Adipose tissue (tissue), 3 donors: ENCODE measurements around the gene PLCB4. TPM values are rescaled to one million over a fixed set of nuclear protein-coding genes. Genes with fewer than 3 reads are reported as not detected.
"Not testable (repeated sequence)": the region's sequence is repeated elsewhere in the genome, so short reads cannot be mapped to it uniquely, and the experiment has no call there.

Experiments
- H3K27ac ChIP-seq: one replicate; pipeline ENCODE4 v1.5.1; 2013; ENCODE audit warnings: low read depth, low read length
- WGBS, 3 donors: extraction: QIAGEN DNeasy Blood & Tissue Kit; methylation state at CpG; one replicate each; pipeline ENCODE4 v1.1.7; 2013; 5-methylcytosine and 5-hydroxymethylcytosine counted together
- polyA plus RNA-seq, 3 donors: library from polyadenylated mRNA; stranded (reverse); fragments of 200-250 nt; gene quantifications; one replicate each; pipeline ENCODE4 v1.2.3, GENCODE V29; 2013
- donor health status: healthy with polysubstance abuse.
- donor health status: Bipolar disorder and iron deficiency.
- donor health status: healthy.

The PLCB4 gene
- polyA plus RNA-seq, result 10 to 100 TPM in 1 of 3 donors, 1 to 10 TPM in 2; 1.5 to 11.4 (median 5.7) TPM

DNA sequence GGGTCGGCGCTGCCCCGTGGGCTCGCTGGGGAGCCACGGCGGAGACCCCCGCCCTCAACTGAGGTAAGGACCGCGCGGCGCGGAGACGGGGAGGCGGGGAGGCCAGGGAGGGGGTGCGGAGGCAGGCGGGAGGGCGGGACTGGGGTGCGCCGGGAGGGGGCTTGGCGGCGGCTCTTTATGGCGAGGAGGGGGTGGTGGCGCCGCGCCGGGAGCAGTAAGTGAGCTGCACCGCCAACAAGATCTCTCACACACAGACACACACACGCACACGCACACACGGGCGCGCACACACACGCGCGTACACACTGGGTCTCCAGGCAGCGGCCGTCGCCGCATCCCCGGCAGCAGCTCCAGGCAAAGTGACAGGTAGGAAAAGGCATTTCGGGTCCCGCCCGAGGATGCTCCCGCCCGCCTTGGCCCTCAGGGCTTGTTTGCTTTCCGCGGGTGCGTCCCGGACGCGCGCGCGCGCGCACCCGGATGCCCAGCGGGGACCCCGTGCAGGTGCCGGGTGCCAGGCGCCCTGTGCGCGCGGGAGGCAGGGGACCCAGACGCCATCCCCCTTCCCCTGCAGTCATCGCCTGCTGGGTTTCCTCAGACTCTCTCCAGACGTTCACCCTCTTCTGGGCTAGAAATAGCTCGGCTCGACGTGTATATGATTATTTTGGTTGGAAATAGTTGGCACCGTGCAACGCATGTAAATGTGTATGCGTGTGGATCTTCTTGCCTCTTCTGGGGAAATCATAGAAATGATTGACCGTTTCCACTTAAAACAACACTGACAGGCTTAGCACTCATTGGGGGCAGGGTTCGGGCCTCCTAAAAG lies at the start of gene PLCB4:
PLCB4 (plus strand) TSS at position 247 of the 823 bp plus-strand sequence. CDS start 238,728 bp downstream, outside the sequence.
- H3K27ac ChIP-seq, result no peak within 1 kb of the TSS
- 1 to 4% (median 2%) methylated on average over 56 to 74 of the region's 75 CpGs for WGBS, 3 donors

GRCh38 chr20:9019833-9020232 lies 49.1 kb upstream of the PLCB4 start:
- H3K27ac ChIP-seq, result no peak overlapping the region

DNA sequence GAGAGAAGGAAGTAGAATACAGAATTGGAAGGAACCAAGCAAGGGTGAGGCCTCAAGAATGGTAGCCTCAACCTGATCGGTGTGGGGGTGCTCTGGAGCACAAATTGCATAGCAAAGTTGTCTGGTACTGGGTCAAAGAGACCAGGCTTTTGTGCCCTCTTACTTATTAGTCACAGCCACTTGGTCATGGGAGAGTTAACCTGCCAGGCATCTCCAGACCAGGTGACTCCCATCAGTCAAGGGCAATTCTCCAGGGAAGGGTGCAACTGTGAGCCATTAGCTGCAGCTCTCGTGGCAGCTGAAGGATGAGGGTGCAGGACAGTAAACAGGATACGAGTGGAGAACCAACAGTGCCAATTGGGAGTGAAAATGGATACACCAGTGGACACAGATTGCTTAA lies 47.7 kb upstream of the PLCB4 start:
- no peak overlapping the region for H3K27ac ChIP-seq
- WGBS, 3 donors, result 43 to 85% (median 76%) methylated on average over 3 of the region's 3 CpGs

- WGBS, 3 donors, result 39 to 84% (median 75%) methylated on average over 2 of the region's 2 CpGs
Observed at GRCh38 chr20:9021699-9022098, 47.2 kb upstream of the PLCB4 start.

DNA sequence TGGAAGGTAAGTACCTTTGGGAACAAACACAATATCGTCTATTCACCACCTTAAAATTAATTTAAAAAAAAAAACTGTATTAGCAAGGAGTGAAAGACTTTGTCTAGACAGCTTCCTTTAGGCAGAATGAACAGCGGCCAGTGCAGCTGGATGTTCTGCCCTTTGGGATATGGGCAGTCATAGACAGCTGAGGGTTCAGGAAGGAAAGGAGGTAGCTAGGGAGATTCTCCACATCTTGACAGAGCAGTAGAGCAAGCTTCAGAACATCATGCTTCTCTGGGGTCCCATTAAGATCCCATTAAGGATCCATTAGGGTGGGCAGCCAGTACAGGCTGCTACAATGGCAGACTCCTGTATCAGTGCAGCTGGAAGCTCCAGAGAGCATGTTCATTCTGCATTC lies 46.5 kb upstream of the PLCB4 start:
- WGBS, 3 donors, result 79 to 82% (median 81%) methylated on average over 2 of the region's 2 CpGs
- H3K27ac ChIP-seq, result no peak overlapping the region

More at GRCh38 chr20:9021699-9022098, 47.2 kb upstream of the PLCB4 start:
- H3K27ac ChIP-seq, result no peak overlapping the region

- WGBS, 3 donors, result 85 to 97% (median 93%) methylated on average over 4 of the region's 4 CpGs
- H3K27ac ChIP-seq, result no peak overlapping the region
Observed at GRCh38 chr20:9024606-9025005, 44.3 kb upstream of the PLCB4 start.

GRCh38 chr20:9025011-9025410 lies 43.9 kb upstream of the PLCB4 start:
- no peak overlapping the region for H3K27ac ChIP-seq
- 92 to 98% (median 94%) methylated on average over 5 of the region's 5 CpGs for WGBS, 3 donors

- WGBS, 3 donors, result 75 to 84% (median 80%) methylated on average over 4 of the region's 4 CpGs
- no peak overlapping the region for H3K27ac ChIP-seq
Observed at GRCh38 chr20:9025643-9026042, 43.2 kb upstream of the PLCB4 start.

GRCh38 chr20:9027626-9028025 lies 41.3 kb upstream of the PLCB4 start:
- WGBS, 3 donors, result 73 to 87% (median 85%) methylated on average over 2 of the region's 2 CpGs
- no peak overlapping the region for H3K27ac ChIP-seq

- H3K27ac ChIP-seq, result no peak overlapping the region
- 72 to 77% (median 73%) methylated on average over 3 of the region's 3 CpGs for WGBS, 3 donors
Observed at GRCh38 chr20:9028419-9028818, 40.5 kb upstream of the PLCB4 start.

DNA sequence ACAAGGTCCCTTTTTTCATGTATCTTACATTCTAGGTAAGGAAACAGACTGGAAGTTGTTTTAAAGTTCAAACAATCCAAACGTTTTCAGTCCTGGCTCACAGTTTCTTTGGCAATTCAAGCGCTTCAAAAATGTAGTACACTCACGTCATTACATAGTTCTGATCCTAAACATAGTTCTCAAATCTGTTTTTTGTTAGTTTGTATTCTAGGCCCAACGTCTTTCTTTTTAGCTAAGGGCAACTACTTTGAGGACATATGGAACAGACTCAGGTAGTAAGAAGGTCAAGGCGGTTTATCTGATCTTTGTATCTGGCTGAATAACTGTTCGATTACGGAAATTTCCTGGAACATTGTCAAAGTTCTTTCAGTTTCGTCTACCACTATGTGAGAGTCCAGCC lies 36.9 kb upstream of the PLCB4 start:
- H3K27ac ChIP-seq, result no peak overlapping the region
- WGBS, 3 donors, result 76 to 85% (median 82%) methylated on average over 8 of the region's 8 CpGs

DNA sequence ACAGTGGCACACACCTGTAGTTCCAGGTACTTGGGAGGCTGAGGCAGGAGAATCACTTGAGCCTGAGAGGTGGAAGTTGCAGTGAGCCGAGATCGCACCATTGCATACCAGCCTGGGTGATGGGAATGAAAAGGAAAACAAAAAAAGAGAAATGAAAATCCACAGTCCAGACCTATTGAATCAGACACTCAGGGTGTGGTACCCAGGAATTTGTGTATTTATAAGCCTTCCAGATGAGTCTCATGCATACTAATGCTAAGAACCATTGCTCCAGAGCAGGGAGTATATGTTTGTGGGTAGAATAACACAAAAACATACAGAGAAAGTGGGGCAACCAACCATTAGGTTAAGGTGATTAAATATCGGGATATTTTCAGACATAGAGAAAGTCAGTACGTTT lies 36.1 kb upstream of the PLCB4 start:
- no peak overlapping the region for H3K27ac ChIP-seq
- WGBS, 3 donors, result 92 to 97% (median 96%) methylated on average over 4 of the region's 4 CpGs

- H3K27ac ChIP-seq, result no peak overlapping the region
- WGBS, 3 donors, result 63 to 78% (median 65%) methylated on average over 3 of the region's 3 CpGs
Observed at GRCh38 chr20:9035126-9035525, 33.8 kb upstream of the PLCB4 start.

GRCh38 chr20:9036593-9036992 lies 32.3 kb upstream of the PLCB4 start:
- 78 to 97% (median 93%) methylated on average over 1 of the region's 1 CpG for WGBS, 3 donors
- H3K27ac ChIP-seq, result no peak overlapping the region

DNA sequence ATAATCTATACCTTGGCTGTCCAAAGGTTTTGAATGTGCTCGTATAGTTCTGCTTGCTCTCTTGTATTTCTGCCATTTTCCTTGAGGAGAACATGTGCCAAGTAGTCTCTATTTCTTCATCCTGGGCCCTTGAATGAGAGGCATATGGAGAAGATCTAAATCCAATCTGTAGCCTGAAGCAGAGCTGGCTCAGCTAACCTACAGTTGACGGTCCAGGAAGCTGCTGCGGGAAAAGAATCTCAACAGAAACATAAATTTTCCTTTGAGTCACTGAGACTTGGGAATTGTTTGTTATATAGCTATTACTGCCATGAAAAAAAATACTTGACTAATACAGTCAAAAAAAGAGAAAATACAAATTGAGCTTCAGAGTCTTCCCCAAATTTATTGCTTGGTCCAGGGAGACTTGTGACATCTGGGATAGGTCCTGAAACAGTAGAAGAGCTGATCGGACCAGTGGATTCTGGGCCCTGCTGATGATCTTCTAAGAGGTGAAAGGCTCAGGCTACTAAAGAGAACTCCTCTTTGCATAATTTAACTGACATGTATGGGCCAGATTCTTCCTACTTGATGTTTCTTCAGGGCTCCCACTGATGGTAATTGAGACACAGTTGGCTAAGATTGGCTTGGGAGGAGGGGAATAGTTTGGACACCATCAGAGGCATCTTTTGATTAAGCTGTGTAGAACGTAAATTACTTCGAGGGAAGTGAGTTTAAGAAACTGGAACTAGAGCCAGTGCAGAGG lies 29.9 kb upstream of the PLCB4 start:
- WGBS, 3 donors, result 50 to 75% (median 68%) methylated on average over 6 of the region's 6 CpGs
- H3K27ac ChIP-seq, result no peak overlapping the region

DNA sequence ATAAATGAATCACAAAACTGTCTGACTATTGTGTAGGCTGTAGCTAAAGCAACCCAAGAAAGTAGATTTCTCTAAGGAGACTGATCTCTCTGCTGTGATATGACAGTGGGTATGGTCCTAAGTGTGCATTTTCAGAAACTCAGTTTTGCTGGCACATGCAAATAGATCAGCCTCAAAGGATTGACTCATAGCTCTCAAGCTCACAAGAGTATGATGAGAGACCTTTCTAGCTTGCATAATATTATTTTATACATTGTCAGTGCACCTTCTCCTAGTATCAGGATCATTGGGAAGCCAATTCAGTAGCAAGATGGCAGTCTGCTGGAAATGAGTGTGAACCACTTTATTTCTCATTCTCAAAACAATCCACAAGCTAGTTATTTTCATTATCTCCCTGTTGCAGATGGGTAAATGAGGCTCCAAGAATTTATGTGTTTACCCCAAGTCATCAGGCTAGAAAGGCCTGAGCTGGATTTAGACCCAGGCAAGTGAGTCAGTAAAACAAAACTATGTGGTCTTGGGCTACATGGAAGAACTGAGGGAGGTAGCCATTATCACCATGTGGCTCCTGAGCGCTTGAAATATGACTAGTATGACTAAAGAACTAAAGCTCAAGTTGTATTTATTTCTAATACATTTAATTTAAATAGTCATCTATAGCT lies 27.9 kb upstream of the PLCB4 start:
- H3K27ac ChIP-seq, result no peak overlapping the region
- 89 to 100% (median 90%) methylated on average over 1 of the region's 1 CpG for WGBS, 3 donors

DNA sequence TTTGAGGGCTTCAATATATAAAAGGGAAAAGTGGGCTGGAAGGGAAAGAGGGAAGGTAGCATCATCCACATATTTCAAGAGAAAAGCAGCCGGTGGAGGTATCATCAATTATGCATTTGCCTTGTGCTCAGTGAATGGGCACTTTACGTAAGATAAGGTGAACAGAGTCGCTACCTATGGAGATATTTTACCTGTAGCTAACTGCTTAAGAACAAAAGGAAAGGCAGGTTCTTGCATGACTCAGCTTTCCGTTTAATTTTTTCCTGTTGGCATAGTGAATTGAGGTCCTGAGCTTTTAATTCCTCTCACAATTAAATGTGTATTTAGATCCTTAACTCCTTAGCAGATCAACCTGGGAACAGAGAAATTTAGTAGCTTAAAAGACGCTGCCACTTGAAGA lies 25.5 kb upstream of the PLCB4 start:
- WGBS, 3 donors, result 71 to 86% (median 85%) methylated on average over 5 of the region's 5 CpGs
- no peak overlapping the region for H3K27ac ChIP-seq

DNA sequence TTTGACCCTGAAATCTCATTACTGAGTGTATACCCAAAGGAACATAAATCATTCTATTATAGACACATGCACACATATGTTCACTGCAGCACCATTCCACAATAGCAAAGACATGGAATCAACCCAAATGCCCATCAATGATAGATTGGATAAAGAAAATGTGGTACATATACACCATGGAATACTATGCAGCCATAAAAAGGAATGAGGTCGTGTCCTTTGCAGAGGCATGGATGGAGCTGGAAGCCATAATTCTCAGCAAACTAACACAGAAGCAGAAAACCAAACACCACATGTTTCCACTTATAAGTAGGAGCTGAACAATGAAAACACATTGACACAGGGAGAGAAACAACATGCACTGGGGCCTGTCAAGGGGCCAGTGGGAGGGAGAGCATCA lies 21.0 kb upstream of the PLCB4 start:
- 75 to 82% (median 78%) methylated on average over 1 of the region's 1 CpG for WGBS, 3 donors

DNA sequence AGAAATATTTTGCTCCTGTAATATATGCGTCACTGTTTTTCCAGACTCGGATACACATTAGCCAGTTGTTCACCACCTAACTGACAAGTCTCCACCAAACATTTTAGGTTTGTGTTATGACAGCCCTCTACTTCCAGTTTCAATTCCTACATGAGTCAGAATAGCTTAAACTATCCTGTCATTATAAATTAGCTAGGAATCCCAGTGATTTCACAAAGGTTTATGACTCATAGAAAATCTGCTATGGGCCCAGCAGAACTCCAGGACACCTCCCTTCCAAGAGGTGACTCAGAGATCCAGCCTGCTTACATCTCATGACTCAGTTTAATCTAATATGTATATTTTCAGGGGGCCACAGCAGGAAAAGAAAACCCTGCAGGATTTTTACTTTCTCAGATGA lies 17.4 kb upstream of the PLCB4 start:
- WGBS, 3 donors, result 88 to 95% (median 93%) methylated on average over 2 of the region's 2 CpGs

More for the DNA sequence above, 21.0 kb upstream of the PLCB4 start:
- not testable (repeated sequence) for H3K27ac ChIP-seq

More for the DNA sequence above, 17.4 kb upstream of the PLCB4 start:
- H3K27ac ChIP-seq, result no peak overlapping the region
